GM12891 (cell line): ENCODE measurements around the gene CBLL1.

Experiments
- PAX5 ChIP-seq: IDR thresholded peaks from 2 replicates; pipeline ENCODE4 v1.6.1; 2011; ENCODE audit warnings: low read length, moderate library complexity, mild to moderate bottlenecking; ENCODE audit not compliant: insufficient read depth, severe bottlenecking
- POLR2A ChIP-seq: IDR thresholded peaks from 2 replicates; pipeline ENCODE4 v1.6.1; 2011; ENCODE audit warnings: low read depth, low read length, control low read depth
- POLR2AphosphoS5 ChIP-seq: IDR thresholded peaks from 2 replicates; pipeline ENCODE4 v1.6.1; 2011; ENCODE audit warnings: low read depth, low read length, control low read depth
- POU2F2 ChIP-seq: IDR thresholded peaks from 2 replicates; pipeline ENCODE4 v1.6.1; 2011; ENCODE audit warnings: low read depth, mild to moderate bottlenecking, control low read depth, low read length, moderate library complexity
- SPI1 ChIP-seq: IDR thresholded peaks from 2 replicates; pipeline ENCODE4 v1.6.1; 2011; ENCODE audit warnings: low read depth, low read length, control low read depth
- TAF1 ChIP-seq: IDR thresholded peaks from 2 replicates; pipeline ENCODE4 v1.6.1; 2011; ENCODE audit warnings: low read depth, low read length, control low read depth

DNA sequence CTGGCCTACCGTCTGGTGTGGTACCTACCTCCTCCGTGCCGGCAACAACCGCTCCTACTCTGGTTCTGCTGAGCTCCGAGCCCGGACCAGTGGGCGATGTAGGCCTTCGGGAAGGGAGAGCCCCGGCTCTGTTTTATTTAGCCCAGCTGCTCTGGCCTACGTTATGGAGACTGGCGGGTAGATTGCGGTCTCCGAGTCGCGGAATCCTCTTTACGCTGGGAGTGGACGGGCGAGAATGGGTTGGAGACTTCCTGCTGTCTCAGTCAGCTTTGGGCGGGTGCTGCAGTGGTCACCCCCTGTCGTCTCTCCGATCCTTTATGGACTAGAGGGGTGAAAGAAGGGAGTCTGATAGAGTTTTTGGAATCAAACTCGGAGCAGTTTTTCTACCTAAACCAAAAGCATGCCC, 406 bp downstream of the CBLL1 start:
- no peak for TF ChIP-seq TAF1
- TF ChIP-seq POLR2A: no peak
- no peak for TF ChIP-seq PAX5
- TF ChIP-seq POLR2AphosphoS5: no peak
- TF ChIP-seq SPI1: no peak
- no peak for TF ChIP-seq POU2F2
